Measurements from ENCODE around the gene PDCL3.

DNA sequence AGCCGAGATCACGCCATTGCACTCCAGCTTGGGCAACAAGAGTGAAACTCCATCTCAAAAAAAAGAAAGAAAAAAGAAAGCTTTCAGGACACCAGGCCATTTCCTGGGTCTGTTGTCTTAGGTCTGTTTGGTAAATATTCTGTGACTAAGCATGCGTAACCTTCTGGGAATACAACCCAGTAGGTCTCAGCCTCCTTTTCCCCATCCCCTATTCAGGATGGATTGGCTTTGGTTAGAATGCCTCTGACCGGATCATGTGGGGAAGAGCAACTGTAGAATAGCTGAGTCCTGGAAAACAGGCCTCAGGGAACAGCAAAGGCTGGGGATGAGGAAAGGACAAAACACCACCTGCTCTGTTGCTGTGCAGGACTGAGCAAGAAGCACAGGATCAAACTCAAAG lies 1.6 kb upstream of the PDCL3 start:
- TF ChIP-seq POLR2AphosphoS5 (IDR thresholded peaks at IDR 0.05; ENCODE audit: low read depth) (no peak), CREB1 (CRISPR knock-in tag; IDR thresholded peaks at IDR 0.05; ENCODE audit: low read depth) (no peak), EZH2 (IDR thresholded peaks at IDR 0.05; ENCODE audit: low read depth, unreplicated experiment) (no peak), ZNF331 (CRISPR knock-in tag; IDR thresholded peaks at IDR 0.05; ENCODE audit: low read depth) (no peak), JUNB (IDR thresholded peaks at IDR 0.05; ENCODE audit: unreplicated experiment) (no peak), NANOG (IDR thresholded peaks at IDR 0.05; ENCODE audit: borderline replicate concordance) (no peak), EZH2phosphoT487 (IDR thresholded peaks at IDR 0.05; ENCODE audit: unreplicated experiment) (no peak), ZNF114 (CRISPR knock-in tag; IDR thresholded peaks at IDR 0.05) (no peak), STAT1 (IDR thresholded peaks at IDR 0.05; ENCODE audit: unreplicated experiment) (no peak)
- TF ChIP-seq, protein P1, sequence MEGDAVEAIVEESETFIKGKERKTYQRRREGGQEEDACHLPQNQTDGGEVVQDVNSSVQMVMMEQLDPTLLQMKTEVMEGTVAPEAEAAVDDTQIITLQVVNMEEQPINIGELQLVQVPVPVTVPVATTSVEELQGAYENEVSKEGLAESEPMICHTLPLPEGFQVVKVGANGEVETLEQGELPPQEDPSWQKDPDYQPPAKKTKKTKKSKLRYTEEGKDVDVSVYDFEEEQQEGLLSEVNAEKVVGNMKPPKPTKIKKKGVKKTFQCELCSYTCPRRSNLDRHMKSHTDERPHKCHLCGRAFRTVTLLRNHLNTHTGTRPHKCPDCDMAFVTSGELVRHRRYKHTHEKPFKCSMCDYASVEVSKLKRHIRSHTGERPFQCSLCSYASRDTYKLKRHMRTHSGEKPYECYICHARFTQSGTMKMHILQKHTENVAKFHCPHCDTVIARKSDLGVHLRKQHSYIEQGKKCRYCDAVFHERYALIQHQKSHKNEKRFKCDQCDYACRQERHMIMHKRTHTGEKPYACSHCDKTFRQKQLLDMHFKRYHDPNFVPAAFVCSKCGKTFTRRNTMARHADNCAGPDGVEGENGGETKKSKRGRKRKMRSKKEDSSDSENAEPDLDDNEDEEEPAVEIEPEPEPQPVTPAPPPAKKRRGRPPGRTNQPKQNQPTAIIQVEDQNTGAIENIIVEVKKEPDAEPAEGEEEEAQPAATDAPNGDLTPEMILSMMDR (conservative IDR thresholded peaks at IDR 0.05; ENCODE audit: low read depth in 2 of 2) = no peak
- TF ChIP-seq, protein P2, sequence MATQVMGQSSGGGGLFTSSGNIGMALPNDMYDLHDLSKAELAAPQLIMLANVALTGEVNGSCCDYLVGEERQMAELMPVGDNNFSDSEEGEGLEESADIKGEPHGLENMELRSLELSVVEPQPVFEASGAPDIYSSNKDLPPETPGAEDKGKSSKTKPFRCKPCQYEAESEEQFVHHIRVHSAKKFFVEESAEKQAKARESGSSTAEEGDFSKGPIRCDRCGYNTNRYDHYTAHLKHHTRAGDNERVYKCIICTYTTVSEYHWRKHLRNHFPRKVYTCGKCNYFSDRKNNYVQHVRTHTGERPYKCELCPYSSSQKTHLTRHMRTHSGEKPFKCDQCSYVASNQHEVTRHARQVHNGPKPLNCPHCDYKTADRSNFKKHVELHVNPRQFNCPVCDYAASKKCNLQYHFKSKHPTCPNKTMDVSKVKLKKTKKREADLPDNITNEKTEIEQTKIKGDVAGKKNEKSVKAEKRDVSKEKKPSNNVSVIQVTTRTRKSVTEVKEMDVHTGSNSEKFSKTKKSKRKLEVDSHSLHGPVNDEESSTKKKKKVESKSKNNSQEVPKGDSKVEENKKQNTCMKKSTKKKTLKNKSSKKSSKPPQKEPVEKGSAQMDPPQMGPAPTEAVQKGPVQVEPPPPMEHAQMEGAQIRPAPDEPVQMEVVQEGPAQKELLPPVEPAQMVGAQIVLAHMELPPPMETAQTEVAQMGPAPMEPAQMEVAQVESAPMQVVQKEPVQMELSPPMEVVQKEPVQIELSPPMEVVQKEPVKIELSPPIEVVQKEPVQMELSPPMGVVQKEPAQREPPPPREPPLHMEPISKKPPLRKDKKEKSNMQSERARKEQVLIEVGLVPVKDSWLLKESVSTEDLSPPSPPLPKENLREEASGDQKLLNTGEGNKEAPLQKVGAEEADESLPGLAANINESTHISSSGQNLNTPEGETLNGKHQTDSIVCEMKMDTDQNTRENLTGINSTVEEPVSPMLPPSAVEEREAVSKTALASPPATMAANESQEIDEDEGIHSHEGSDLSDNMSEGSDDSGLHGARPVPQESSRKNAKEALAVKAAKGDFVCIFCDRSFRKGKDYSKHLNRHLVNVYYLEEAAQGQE (IDR thresholded peaks at IDR 0.05; ENCODE audit: unreplicated experiment) = no peak
- TF ChIP-seq, protein P3, sequence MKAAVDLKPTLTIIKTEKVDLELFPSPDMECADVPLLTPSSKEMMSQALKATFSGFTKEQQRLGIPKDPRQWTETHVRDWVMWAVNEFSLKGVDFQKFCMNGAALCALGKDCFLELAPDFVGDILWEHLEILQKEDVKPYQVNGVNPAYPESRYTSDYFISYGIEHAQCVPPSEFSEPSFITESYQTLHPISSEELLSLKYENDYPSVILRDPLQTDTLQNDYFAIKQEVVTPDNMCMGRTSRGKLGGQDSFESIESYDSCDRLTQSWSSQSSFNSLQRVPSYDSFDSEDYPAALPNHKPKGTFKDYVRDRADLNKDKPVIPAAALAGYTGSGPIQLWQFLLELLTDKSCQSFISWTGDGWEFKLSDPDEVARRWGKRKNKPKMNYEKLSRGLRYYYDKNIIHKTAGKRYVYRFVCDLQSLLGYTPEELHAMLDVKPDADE (IDR thresholded peaks at IDR 0.05) = no peak
